Renal cortical epithelial cell (primary cell): ENCODE results near the gene SEC63. TPM values are rescaled to one million over a fixed set of nuclear protein-coding genes. Genes with fewer than 3 reads are reported as not detected.
"Not testable (repeated sequence)": the region's sequence is repeated elsewhere in the genome, so short reads cannot be mapped to it uniquely, and the experiment has no call there.

Experiments used
- DNase-seq: peaks from one replicate; pipeline ENCODE4 v3.0.0-alpha.2; 2011; ENCODE audit warnings: low read depth
- total RNA-seq: library from RNA; depleted of rRNA; stranded (reverse); fragments of >200 nt; gene quantifications from 2 replicates; pipeline ENCODE4 v1.2.3, GENCODE V29; 2014

Gene SEC63
- total RNA-seq = 8.5 and 45.3 TPM in 2 replicates

DNA sequence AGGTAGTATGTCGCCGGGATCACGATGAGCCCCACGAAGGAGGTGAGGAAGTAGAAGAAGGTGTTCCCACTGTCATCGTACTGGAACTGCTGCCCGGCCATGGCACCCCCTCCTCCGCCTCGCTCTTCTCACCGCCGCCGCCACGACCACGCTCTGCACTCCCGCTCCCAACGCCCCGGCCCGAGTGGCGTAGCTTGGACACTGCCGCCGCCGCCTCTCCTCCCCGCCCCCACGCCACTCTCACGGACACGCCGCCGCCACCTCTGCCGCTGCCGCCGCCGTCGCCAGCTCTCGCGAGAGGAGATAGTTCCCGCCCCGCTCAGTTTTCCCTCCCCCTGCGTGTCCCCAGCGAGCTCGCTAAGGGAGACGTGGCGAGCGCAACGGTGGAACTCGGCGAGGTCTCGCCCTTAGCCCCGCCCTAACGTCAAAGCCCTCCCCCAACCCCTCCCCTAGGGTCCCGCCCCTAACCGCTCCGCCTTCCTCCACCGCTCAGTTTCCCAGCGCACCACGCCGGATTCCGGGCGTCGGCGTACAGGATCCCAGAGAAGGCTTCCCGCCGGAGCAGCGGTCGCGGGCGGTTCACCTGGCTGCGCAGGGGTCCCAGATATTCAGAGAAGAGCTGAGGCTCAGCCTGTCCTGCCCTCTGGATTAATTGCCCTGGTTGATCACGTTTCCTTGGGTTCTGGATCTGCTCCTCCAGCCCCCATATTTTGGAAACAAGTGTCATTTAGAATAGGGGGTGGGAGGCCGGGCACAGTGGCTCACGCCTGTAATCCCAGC lies at the start of gene SEC63:
TSS of gene SEC63 (minus strand) at position 300 of the 780 bp plus-strand sequence. CDS start at position 101, 199 bp downstream.
- peak; percentile 81 for DNase-seq

- DNase-seq = no peak
These were observed 48.0 kb upstream of the SEC63 start for GRCh38 chr6:108005961-108006360.

DNA sequence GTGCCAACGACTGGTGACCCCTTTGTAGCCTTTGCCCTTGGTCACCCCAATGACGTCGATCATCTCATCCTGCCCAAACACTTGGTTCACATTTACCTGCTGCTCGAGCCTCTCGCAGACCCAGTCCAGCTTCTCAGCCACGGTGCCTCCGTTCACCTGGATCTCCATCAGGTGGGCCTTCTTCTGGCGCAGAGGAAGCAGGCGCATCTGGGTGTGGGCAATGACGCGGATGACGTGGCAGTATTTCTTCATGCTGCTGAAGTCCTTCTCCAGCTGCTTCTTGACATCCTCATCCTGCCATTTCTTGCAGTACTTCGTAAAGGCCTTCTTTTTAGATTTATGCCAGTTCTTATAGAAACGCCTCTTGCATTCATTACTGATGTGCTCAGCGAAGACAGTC lies 46.9 kb upstream of the SEC63 start:
- no peak for DNase-seq

- peak; percentile 92 for DNase-seq
These were observed 44.6 kb upstream of the SEC63 start for GRCh38 chr6:108002365-108003221.

DNA sequence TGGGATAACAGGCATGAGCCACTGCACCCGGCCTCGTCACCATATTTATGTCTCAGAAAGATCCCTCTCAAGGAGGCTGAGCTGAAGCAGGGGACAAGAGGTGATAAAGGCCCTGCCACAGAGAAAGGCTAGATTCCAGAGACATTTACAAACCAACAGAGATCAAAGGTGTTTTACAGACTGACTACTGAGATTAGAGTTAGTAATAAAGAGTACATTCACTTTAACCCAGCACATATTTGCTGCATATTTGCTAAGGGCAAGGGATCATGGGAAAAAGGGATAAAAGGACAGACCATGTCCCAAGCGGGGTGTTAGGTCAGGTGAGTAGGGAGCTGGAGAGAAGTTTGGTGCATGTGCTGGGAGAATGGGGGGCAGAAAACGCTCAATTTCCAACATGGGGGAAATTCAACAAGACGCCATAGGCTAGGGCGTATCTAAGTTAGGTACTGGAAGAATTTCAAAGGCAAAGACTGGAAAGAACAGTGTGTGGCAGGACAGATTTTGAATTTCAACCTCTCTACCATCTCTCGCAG lies 43.8 kb upstream of the SEC63 start:
- peak; percentile 6 for DNase-seq

DNA sequence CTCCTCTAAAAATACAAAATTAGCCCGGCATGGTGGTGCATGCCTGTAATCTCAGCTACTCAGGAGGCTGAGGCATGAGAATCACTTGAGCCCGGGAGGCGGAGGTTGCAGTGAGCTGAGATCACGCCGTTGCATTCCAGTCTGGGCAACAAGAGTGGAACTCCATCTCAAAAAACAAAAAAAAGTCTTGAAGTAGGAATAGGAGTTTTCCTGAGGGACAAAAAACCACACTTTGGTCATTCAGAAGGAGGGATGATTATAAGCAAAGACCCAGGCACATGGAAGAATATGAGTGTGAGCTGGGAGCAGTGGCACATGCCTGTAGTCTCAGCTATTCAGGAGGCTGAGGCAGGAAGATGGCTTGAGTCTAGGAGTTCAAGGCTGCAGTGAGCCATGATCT lies 42.3 kb upstream of the SEC63 start:
- DNase-seq = not testable (repeated sequence)

DNA sequence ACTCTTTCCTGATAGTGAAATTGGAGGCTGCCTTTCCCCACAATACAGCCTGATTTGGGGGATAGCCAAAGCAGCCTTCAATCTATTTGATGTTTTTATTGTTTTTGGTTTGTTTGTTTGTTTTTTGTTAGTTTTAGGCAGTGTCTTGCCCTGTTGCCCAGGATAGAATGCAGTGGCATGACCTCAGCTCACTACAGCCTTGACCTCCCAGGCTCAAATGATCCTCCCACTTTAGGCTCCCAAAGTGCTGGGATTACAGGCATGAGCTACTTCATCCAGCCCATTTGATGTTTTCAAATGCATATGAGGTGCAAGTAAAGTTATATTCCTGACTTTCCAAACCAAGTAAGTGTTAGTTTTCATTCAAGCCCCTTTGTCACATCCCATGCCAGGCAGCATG lies 41.3 kb upstream of the SEC63 start:
- DNase-seq = no peak

DNA sequence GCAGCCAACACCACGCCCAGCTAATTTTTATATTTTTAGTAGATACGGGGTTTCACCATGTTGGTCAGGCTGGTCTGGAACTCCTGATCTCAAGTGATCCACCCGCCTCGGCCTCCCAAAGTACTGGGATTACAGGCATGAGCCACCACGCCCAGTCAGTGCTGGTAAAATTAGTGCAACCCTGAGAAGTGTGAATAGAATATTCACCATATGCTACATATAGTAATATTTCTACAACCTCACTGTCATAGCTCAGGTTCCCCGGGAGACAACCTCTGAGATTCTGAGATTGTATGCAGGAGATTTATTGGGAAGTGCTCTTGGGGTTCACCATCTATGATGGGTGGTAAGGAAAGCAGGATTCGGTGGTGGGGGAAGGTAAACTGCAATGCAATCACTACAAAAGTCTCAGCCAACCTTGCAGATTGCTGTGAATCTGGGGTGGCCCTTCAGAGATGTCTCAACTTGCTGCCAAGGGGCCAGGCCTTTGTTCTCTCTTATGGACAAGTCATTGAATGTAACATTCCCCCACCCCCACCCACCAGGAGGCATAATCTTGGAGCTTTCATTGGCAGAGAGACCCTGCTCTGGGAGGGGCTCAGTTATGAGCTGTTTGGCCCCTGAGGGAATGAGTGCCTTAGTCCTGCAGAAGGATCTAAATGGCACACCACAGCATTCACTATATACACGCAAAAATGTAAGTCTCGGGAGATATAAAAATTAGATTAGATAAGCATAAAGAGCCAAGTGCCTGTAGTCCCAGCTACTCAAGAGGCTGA lies 34.0 kb upstream of the SEC63 start:
- DNase-seq = no peak

GRCh38 chr6:107991061-107991460 lies 33.1 kb upstream of the SEC63 start:
- peak; percentile 33 for DNase-seq

GRCh38 chr6:107990587-107990986 lies 32.6 kb upstream of the SEC63 start:
- not testable (repeated sequence) for DNase-seq

- no peak for DNase-seq
These were observed 31.4 kb upstream of the SEC63 start for GRCh38 chr6:107989166-107990094.

- DNase-seq = no peak
These were observed 30.6 kb upstream of the SEC63 start for GRCh38 chr6:107988570-107988969.

GRCh38 chr6:107987805-107988204 lies 29.8 kb upstream of the SEC63 start:
- DNase-seq = no peak

- no peak for DNase-seq
These were observed 27.7 kb upstream of the SEC63 start for GRCh38 chr6:107985701-107986100.

DNA sequence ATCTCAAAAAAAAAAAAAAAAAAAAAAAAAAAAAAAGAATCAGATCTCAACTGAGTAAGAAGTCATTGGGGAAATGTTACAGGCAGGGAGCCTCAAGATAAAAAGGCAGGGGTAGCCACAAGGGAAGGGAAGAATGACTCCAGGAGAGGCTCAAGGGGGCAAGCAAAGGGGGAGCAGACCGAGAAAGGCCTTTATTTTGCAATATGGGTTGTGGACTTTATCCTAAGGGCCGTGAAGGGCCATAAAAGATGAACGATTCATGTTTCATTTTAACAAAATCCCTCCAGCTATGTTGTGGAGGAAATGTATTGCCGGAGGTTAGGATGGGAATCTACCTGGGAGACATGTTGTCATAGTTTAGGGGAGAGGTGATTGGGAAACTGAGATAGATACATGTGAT lies 25.8 kb upstream of the SEC63 start:
- no peak for DNase-seq

DNA sequence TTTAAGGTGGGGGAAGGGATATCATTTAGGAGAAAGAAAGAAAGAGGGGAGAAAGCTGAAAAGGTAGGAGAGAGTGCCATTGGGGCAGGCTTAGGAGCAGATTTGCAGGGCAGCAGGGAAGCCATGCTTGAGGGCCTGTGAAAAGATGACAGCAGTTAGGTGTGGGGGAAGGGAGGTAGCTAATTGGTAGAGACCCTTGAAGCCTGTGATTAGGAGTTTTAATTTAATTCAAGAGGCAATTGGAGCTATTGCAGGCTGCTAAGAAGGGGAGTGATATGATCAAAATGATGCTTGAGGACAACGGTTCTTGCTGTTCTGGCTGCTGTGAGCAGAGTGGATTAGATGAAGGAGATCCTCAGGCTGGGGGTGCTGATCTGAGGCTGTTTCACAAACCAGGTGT lies 24.5 kb upstream of the SEC63 start:
- no peak for DNase-seq

GRCh38 chr6:107981695-107982094 lies 23.7 kb upstream of the SEC63 start:
- no peak for DNase-seq

- peak; percentile 49 for DNase-seq
These were observed 19.3 kb upstream of the SEC63 start for GRCh38 chr6:107977283-107977682.

DNA sequence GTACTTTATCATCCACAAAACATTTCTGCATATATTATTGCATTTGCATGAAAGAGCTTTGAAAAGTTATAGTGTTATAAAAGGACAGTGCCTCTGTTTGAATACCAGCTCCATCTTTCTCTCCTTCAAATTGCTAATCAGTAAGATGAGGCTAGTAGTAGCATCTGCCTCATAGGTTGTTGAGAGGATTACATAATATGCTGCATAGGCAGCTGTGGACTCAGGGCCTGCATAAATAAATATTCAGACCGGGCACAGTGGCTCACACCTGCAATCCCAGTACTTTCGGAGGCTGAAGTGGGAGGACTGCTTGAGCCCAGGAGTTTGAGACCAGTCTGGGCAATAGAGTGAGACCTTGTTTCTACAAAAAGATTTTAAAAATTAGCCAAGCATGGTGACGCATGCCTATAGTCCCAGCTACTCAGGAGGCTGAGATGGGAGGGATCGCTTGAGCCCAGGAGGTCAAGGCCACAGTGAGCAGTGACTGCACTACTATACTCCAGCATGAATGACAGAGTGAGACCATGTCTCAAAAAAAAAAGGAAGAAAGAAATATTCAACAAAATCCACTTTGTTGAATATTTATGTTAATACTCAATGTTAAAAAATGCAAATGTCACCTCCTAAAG lies 18.3 kb upstream of the SEC63 start:
- DNase-seq = no peak

DNA sequence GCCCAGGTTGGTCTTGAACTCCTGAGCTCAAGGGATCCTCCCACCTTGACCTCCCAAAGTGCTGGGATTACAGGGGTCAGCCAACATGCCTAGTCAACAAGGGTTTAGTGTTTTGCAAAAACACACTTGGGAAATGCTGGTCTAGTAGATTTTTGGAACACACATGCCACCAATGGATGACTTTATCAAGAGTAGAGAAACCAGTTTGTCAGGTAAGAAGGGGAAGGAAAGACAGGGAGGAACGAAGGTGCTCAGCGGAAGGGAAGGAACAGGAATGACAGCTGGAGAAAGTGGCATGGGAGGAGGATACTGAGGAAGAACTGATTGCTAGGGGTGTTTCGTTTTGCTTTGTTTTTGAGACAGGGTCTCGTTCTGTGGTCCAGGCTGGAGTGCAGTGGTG lies 15.6 kb upstream of the SEC63 start:
- DNase-seq = no peak
